Measurements from ENCODE around the gene HDDC2.

- TF ChIP-seq EZH2 (IDR thresholded peaks at IDR 0.05; ENCODE audit: insufficient read depth, poor library complexity, severe bottlenecking) (no peak), EZH2phosphoT487 (IDR thresholded peaks at IDR 0.05; ENCODE audit: insufficient read depth, low read depth) (no peak)
Measured at GRCh38 chr6:125231133-125231532, 70.6 kb downstream of the HDDC2 start.

All from GM23248 (cell line).